Uterus (tissue), 2 donors: ENCODE results near the gene E2F6.

Source experiments
- POLR2A ChIP-seq, 2 donors: fragments of 450-650 bp; IDR thresholded peaks; one replicate each; pipeline ENCODE4 v1.6.1; 2016; ENCODE audit warnings: antibody characterized with exemption in 2 of 2, mild to moderate bottlenecking in 1 of 2, moderate library complexity in 1 of 2
- TF ChIP-seq, protein P1 (sequence below), 4 experiments: fragments of 200-600 bp in 2 of 4; fragments of 450-650 bp in 2 of 4; sonication (generic) in 2 of 4; IDR thresholded peaks; one replicate each; pipeline ENCODE4 v1.5.1; 2016 to 2019; ENCODE audit warnings: antibody characterized with exemption in 4 of 4, mild to moderate bottlenecking in 2 of 4, moderate library complexity in 1 of 4

DNA sequence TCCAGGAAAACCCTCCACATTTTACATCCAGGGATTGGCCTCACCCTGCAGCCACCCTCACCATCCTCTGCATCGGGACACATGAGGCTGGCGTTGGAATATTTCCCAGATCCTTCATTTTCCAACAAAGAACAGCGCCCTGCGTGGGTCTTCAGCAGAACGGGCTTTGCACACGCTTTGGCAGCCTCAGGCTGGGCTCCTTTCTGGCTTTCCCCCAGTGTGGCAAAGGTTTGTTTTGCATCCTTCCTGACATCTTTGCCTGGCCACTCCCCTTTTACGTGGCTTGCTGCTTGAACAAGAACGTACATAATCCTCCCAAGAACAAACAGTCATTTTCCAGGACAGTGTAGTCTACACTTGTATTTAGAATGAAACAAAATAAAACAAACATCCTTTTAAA is 42.3 kb upstream of the E2F6 start:
- TF ChIP-seq, protein P1, sequence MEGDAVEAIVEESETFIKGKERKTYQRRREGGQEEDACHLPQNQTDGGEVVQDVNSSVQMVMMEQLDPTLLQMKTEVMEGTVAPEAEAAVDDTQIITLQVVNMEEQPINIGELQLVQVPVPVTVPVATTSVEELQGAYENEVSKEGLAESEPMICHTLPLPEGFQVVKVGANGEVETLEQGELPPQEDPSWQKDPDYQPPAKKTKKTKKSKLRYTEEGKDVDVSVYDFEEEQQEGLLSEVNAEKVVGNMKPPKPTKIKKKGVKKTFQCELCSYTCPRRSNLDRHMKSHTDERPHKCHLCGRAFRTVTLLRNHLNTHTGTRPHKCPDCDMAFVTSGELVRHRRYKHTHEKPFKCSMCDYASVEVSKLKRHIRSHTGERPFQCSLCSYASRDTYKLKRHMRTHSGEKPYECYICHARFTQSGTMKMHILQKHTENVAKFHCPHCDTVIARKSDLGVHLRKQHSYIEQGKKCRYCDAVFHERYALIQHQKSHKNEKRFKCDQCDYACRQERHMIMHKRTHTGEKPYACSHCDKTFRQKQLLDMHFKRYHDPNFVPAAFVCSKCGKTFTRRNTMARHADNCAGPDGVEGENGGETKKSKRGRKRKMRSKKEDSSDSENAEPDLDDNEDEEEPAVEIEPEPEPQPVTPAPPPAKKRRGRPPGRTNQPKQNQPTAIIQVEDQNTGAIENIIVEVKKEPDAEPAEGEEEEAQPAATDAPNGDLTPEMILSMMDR (IDR thresholded peaks at IDR 0.05), result no peak
- peak in 1 of 2 donors; percentile 11 for TF ChIP-seq POLR2A (IDR thresholded peaks at IDR 0.05)
